A172 (cell line): ENCODE data around the gene FRZB. TPM values are rescaled to one million over a fixed set of nuclear protein-coding genes. Genes with fewer than 3 reads are reported as not detected.
A peak's percentile ranks its signal among the peaks of the same experiment; 100 is the strongest.
"Not testable (repeated sequence)": the region's sequence is repeated elsewhere in the genome, so short reads cannot be mapped to it uniquely, and the experiment has no call there.

Experiments
- DNase-seq: peaks from one replicate; pipeline ENCODE4 v3.0.0-alpha.2; 2015; ENCODE audit warnings: low spot score
- total RNA-seq: library from RNA; depleted of rRNA; stranded (reverse); fragments of >200 nt; shearing (Covaris generic); gene quantifications from 2 replicates; pipeline ENCODE4 v1.2.3, GENCODE V29; 2014; rRNA removed

Gene FRZB, protein sequence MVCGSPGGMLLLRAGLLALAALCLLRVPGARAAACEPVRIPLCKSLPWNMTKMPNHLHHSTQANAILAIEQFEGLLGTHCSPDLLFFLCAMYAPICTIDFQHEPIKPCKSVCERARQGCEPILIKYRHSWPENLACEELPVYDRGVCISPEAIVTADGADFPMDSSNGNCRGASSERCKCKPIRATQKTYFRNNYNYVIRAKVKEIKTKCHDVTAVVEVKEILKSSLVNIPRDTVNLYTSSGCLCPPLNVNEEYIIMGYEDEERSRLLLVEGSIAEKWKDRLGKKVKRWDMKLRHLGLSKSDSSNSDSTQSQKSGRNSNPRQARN
- 0.31 and 0.74 TPM in 2 replicates for total RNA-seq

DNA sequence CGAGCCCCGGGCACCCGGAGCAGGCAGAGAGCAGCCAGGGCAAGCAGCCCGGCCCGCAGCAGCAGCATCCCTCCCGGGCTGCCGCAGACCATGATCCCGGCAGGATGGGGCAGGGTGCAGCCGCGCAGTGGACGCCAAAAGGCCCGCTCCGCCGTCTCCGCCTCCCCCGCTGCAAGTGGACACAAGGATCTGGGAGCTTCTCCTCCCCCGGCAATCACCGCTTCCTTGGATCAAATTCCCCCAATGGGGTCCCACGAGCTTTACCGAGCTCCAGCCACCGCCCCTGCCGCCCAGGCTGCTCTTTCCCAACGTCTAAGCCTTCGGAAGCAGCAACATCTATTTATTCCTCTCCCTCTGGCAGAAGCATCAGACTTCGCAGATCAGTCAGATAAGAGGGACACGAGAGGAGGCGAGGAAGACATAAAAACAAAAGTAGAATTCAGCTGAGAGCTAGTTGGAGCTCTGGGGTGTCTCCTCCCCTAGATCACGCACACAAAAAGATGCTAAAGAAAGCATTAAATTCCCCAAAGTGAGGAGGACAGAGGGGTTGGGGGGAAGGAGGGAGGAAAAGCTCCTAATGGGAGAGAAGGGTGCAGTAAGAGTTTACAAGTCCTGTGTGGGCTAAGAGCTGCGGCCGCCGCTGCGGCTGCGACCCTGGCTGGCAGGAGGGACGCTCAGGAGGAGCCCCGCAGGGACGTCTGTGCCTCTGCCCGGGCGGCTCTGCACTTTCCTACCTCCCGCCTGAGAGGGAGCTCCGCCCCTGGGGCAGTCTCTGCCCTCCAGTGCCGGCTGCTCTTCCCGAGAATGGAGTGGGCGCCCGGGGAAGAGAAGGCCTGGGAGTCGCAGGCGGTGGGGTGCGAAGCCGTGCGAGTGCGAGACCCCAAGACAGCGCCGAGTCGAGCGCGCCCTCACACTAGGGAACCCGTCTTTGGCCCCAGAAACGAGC, at the start of gene FRZB:
FRZB (minus strand) TSS at position 177 of the 946 bp plus-strand sequence; CDS start at position 92, 85 bp downstream.
- no peak for DNase-seq

DNA sequence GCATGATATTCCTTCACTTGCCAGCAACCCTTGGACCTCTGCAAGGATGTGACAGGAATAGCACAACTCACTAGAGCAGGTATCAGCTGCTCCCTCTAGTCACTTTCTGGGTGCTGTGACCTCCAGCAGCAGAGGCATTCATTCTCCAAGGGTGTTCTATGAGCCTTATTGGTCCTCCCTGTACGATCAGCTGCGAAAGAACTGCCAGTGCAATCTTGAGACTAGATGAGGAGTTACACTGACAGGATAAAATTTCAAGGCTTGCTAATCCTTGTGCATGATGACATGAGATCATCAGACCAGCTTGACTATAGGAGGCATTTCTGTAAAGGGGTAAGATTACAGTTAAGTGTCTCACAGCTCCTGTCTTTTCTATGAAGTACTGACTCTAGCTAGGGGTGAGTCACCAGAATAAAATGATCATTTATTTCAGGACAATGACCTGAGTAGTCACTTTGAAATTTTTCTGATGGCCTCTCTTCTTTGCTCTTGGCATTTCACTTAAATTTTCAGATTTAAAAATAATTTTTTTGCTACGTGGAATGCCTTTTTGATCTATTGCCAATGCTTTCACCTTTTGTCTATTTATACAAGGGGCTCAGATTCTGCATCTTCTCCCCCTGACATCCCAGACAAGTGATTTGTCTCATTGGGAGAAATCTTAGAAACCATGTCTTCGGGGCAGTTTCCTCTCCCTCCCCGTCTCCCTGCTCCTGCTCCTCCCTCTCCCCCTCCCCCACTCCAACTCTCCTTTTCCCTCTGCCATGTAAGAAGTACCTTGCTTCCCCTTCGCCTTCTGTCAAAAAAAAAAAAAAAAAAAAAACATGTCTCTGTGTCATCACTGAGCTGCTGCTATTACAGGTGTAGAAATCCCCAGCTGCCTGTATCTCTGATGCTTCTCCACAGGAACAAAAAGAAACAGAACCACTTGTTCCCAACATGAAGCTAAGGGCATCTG, 49.2 kb upstream of the FRZB start:
- DNase-seq = peak; percentile 91

DNA sequence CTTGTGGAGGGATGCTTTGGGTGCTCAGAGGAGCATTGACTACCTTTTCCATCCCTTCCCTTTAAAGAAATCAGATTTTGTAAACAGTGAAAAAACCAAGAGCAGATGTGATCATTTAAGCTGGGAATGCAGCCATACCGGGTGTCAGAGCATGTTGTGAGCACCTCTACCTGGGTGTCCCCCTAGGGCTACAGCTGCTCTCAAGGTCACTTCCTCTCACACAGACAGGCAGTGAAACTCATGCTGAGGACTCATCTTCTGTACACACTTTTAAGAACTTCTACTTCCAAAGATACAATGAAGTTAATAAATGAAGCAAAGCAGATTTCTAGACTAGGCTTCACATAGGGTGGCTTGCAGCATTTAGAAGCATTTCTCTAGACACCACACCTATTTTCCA, 48.4 kb upstream of the FRZB start:
- DNase-seq = no peak

DNA sequence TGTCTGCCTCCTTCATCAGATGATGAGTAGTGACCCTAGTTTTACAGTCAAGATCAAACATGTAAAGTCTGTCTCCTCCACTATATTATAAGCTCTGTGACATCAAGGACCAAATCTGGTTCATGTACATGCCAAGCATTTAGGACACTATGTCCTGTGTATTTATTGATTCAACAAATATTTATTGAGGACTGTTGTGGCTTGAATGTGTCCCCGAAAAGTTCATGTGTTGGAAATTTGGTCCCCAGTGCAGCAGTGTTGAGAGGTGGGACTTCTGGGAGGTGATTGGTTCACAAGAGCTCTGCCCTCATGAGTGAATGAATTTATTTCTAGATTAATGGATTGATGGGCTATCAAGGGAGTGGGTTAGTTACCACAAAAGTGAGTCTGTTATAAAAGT, 46.6 kb upstream of the FRZB start:
- DNase-seq = no peak

DNA sequence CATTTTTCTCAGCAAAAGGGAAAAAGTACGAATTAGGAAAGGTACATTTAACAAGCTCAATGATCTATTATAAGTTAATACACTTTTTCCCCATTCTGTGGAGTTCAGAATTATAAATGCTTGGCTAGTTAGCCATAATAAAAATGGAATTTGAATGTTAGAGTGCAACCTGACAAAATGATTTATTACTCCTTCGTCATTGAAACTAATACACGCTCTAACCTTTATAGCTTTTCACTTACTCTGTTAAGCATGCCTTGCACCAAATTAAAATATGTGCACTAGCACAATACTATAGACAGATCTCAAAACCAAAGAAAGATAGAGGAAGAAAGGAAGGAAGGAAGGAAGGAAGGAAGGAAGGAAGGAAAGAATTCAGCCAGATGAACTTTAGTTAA, 46.1 kb upstream of the FRZB start:
- no peak for DNase-seq

DNA sequence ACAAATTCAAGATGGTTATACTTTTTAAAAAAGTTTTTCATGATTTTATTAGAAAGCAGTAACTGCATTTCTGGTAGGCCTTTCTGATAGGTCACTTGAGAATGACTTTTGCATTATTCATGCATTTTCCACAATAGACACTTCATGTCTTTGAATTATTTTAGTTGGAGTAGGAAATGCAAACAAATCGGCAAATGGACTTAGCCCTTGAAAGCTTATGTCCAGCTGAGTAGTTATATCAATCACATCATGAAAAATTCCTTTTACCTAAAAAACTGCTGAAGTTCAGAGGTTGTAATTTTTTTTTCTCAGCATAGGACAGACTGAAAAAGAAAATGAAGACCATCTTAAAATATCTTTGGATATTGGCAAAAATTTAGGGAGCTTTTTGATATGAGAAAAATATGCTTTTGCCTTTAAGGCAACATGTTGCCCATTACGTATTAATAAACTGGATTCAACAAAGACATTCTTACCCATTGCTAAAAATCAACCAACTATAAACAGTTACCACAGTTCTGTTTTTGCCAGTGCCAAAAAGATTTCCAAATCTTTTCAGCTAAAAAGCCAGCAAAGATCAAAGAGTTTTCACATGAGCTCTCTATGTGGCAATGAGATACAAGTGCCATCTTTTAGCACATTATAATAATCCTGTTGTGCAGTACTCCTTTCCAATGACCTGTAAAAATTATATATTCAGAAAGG, 45.5 kb upstream of the FRZB start:
- no peak for DNase-seq

DNA sequence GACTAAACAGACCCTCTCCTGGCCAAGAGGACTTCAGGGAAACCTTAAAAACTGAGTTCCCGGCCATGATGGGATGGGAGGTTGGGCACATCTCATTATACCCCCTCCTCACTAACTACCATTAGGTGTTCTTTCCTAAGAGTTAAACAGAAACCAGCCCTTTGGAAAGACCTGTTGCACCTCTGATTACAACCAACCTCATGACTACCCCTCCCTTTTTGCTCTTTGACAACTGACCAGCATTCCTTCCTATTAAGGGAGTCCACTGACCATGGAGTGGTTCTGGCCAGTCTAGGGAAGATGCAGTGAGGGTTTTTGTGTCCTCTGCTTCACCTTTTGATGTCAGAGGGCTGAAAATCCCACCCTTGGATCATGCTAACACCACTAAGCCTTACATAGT, 44.5 kb upstream of the FRZB start:
- DNase-seq = no peak

DNA sequence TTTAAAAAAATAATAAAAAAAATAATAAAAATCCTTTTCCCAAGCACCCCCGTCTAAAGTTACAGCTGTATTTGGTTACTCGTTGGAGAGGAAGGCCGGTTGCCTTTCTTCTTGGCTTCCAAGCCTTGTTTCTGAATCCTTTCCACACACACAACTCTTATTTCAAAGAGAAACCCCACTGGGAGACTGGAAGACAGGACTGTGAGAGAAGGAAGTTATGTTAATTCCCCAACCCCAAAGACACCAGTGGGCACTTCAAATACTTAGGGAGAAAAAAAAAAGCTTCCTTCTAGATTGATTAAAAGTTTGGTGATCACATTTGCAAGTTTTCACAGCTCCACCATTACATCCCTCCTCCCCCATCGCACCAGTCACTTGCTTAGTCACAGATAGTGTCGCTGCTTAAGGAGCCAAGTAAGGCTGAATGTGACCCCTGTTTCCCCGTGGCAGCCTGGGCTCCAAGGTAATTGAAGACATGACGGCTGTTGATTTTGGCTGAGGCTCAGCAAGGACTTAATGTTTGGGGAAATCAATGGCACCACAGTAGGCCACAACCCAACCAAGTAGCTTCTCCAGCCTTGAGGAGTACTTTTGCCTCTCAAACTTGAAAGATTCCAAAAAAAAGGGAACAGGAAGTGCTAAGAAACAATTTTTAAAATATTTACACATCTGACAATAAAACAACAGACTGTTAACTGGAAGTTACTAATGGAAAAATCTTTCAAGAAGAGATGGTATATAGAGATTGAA, 40.8 kb upstream of the FRZB start:
- no peak for DNase-seq

DNA sequence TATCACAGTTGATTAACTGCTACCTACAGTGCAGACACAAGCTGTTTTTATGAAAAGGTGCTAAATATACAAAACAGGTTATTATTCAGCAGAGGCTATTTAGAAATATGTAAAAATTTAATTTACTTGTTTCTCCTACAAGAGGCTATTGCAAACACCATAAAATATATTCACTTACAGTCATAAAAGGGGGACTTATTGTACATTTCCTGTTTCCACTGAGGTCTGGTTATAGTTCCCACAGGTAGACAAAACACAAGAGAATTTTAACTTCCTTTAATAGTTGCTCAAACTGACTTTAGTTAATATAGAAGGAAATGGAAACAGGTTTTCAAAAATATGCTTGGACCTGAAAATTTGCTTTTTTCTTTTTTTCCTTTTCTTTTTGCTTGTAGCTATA, 40.0 kb upstream of the FRZB start:
- DNase-seq = no peak

DNA sequence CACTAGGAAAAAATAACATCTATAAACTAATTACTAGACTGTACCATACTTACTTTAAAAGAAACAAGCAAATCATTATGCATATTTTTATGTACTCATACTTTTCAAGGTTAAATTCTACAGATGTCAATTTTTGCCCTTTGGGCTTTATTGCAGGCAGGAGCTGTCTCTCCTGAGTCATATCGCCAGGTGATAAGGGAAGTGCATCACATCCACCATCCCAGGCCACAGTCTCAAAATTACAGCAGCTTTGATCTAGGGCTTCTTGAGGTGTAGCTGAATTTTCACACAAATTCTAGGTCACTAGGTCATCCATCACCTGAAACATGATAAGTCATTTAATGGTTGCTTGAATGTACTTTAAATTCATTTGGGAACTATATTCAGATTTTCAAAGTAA, 38.4 kb upstream of the FRZB start:
- DNase-seq = no peak

DNA sequence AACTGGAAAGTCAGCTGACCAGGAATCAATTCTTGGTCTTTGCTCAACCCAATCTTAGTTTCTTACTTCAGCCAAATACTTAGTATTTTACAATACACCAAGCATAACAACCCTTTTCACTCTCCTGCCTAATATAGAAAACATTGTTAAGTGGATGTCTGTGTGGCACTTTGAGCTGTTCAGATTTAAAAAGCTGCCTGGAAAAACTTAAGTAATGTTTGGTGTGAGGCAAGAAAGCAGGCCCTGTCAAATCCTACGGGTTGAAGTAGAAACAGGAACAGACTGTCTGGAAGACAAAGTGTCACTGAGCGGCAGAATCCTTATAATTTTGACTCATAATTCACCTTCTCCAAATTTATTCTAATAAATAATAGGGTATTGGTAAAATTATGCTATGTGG, 37.1 kb upstream of the FRZB start:
- no peak for DNase-seq

DNA sequence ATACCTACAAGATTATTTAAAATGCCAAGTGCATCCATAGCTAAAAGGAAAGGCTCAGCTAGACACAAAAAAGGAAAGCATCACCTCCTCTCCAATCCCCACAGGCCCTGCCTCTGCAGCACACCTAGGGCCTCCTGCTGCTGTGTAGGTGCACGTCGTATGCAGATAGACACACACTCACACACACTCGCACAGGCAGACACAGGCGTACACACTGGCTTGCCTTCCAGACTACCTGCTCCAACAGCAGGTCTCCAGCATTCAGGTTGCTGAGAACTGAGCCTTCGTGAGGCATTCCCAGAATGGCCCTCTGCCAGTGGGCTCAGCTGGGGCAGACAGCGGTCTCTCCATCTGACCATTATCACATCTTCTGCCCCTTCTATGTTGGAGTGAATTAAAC, 35.3 kb upstream of the FRZB start:
- no peak for DNase-seq

DNA sequence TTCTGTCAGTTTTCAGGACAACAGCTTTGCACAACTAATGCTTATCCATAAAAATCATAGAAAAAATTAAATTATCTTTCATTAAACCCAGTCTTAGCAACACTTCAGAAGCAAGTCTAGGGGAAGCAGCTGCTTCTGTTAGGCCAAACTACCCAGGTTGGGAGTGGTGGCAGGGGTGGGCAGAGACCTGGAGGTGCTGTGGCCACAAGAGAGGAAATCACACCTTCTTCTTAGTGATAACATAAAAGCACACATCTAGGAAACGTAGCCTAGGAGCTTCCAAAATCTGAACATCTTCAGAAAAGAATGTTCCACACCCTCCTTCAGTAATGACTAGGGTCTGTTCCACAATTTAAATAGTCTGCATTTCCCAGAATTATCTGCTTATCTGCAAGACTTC, 32.3 kb upstream of the FRZB start:
- DNase-seq = no peak

DNA sequence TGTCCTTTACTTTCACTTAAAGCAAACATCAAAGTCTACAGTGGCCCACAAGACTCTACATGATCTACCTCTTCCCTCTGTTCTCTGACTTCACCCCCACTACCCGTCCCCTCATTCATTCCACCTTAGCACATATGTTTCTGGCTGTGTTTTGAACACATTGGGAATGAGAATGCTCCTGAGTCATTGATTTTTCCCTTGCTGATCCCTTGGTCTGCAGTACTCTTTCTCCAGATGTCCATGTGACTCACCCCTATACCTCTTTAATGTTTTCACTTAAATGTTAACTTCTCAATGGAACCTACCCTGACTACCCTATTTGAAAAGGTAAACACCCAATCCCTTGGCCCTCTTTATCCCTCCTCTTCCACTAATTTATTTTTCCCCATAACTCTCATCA, 30.7 kb upstream of the FRZB start:
- no peak for DNase-seq

DNA sequence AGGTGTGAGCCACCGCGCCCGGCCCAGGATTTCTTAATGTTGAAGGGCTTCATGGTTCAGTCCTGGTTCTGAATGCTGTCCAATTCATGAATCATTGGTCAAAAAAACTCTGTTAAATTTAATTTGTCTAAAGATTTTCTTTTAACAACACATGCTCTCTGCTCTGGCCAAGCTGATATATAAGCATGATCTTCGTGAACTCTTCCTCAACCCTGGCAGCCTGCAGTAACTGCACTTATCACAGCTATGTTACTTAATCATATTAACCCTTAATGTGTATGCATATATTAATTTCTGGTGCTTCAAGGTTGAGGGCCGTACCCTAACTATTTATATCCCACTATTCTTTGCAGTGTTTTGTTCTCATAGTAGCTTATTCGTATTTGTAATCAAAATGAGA, 29.4 kb upstream of the FRZB start:
- DNase-seq = no peak

DNA sequence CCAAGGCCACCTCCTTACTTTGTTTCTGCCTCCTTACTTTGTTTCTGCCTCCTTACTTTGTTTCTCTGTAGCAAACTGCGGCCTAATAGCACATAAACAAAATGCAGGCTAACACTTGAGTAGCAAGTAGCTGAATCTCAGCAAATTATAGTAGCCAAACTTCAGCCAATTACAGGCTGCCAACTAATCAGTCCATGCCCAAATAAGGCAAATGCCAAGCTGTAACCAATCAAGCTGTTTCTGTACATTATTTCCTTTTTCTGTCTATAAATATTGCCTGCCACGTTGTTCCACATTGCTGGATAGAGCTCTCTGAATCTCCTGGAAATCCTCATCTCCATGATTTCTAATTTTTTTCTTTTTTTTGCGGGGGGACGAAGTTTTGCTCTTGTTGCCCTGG, 28.7 kb upstream of the FRZB start:
- no peak for DNase-seq

DNA sequence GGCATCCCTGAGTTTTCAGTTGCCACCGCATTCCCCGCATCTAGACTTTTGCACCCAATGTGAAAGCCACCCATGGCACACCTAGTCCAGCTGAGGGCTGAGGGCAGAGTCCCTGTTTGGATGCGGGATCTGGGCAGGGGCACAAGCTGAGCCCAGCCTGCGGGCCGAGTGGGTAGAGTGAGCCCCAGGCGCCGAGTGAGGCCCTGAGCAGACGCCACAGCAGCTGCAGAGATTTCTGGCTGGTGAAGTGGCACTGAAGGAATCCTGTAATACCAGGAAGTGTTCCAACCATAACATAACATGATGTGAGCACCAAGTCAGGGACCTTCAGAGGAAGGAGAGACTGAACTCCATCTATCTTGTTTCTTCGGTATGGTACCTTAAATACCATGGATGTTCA, 27.7 kb upstream of the FRZB start:
- no peak for DNase-seq

DNA sequence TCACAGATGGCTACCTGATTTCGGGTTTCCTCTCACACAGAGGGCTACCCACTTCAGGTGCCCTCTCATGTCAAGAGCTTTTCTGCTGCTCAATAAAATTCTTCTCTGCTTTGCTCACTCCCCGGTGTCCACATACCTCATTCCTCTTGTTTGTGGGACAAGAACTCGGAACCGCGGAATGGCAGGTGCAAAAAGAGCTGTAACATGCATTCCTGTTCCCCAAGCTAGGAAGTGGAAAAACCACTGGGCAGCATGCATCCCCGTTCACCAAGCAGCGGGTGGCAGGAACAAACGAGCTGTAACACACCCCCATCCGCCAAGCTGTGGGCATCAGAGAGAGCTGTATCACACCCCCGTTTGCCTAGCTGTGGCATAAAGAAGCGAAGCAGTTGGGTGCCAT, 27.2 kb upstream of the FRZB start:
- DNase-seq = no peak

DNA sequence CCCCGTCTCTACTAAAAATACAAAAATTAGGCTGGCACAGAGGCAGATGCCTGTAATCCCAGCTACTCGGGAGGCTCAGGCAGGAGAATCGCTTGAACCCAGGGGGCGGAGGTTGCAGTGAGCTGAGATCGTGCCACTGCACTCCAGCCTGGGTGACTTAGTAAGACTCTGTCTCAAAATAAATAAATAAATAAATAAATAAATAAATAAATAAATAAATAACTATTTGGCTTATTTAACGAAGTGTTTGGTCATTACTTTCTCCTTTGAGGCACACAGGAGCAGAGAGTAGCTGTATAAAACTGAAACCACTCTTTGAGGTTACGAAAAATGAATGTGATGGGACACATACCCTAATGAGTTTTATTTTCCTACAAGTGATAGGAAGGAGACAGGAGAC, 26.6 kb upstream of the FRZB start:
- DNase-seq = not testable (repeated sequence)

DNA sequence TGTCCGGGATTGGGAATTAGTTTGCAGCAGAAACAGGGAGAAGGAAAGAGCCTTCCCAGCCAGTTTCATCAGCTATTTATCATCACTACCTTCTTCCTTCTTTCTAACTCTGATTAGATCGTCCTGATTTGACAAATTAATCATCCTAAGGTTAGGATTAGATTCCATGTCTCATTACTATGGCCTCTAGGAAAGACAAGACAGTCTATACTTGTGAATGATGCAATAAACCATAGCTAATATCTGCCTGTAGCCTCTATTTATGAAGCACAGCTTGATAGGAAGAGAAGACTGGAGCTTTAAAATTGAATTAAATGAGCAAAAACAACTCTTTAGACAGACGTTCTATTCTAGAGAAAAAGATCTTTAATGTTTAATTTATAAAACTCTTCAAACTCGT, 25.2 kb upstream of the FRZB start:
- no peak for DNase-seq
